ENCODE measurements around the gene ZNRF2. TPM values are rescaled to one million over a fixed set of nuclear protein-coding genes. Genes with fewer than 3 reads are reported as not detected.

Gene ZNRF2
- total RNA-seq, 4 donors from 2014 or later = 27.2 to 43.6 (median 36.5) TPM

DNA sequence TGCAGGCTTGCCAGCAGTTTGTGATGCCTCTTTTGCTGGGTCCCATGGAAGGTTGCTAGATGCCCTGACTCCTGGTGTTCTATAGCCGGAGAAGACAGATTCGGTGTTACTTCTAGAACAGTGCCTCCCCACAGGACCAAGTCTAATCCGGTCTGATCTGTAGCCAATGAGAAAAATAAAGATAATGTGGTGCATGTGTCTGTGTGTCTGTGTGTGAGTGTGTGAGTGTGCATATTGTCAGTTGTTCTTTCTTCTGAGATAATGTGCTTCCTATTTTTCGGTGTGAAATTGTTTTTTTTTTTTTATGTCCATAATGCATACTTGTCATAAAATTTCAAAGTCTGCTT lies 29.7 kb upstream of the ZNRF2 start:
- Histone ChIP-seq H3K4me1 (peaks cover 0 to 32% (median 3%) of the 10 kb centered on the region in 4 donors), H3K9me3 (no peaks in the 10 kb centered on the region), H3K4me3 (no peak overlapping the region), H3K27ac (peak overlapping the region in 2 of 4 donors; percentile 7 to 73), H3K27me3 (no peaks in the 10 kb centered on the region), H3K36me3 (no peaks in the 10 kb centered on the region)
- TF ChIP-seq, protein P1, sequence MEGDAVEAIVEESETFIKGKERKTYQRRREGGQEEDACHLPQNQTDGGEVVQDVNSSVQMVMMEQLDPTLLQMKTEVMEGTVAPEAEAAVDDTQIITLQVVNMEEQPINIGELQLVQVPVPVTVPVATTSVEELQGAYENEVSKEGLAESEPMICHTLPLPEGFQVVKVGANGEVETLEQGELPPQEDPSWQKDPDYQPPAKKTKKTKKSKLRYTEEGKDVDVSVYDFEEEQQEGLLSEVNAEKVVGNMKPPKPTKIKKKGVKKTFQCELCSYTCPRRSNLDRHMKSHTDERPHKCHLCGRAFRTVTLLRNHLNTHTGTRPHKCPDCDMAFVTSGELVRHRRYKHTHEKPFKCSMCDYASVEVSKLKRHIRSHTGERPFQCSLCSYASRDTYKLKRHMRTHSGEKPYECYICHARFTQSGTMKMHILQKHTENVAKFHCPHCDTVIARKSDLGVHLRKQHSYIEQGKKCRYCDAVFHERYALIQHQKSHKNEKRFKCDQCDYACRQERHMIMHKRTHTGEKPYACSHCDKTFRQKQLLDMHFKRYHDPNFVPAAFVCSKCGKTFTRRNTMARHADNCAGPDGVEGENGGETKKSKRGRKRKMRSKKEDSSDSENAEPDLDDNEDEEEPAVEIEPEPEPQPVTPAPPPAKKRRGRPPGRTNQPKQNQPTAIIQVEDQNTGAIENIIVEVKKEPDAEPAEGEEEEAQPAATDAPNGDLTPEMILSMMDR (IDR thresholded peaks at IDR 0.05) = no peak
- TF ChIP-seq POLR2A (IDR thresholded peaks at IDR 0.05) = no peak
- DNase-seq = no peak

DNA sequence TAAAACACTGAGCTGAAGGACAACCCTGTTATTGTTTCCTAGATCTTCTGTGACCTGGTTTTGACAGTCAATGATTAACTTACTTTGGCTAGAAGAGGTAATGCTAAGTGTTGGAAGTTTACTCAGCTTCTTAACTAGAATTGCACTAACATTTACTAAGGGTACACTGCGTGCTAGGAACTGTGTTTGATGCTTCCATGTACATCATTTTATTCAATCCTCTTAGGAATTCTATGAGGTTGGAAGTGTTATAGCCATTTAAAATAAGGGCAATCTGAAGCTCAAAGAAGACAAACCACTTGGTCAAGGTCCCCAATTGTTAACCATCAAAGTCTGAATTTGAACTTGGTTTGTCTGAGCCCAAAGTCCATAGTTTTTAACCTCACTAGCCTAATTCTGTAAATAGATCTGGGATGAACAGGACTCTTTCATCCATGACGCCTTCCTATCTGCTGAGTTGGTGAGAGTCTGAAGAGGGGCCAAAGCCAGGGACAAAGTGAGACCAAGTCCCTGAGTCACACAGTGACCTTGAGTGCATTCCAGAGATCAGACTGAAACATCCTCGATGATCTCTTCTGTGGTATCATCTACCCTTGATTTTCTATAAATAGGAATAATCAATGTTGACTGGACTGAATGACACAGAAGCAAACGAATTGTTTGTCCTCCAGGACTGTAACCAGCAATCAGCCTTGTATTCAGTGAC lies 29.2 kb upstream of the ZNRF2 start:
- Histone ChIP-seq H3K27ac (peak overlapping the region in 2 of 4 donors; percentile 25 to 69), H3K4me1 (peaks cover 0 to 32% (median 3%) of the 10 kb centered on the region in 4 donors), H3K27me3 (no peaks in the 10 kb centered on the region), H3K9me3 (no peaks in the 10 kb centered on the region), H3K4me3 (no peak overlapping the region), H3K36me3 (no peaks in the 10 kb centered on the region)
- no peak for DNase-seq
- no peak for TF ChIP-seq POLR2A (IDR thresholded peaks at IDR 0.05)
- TF ChIP-seq, protein P1 (IDR thresholded peaks at IDR 0.05) = no peak

DNA sequence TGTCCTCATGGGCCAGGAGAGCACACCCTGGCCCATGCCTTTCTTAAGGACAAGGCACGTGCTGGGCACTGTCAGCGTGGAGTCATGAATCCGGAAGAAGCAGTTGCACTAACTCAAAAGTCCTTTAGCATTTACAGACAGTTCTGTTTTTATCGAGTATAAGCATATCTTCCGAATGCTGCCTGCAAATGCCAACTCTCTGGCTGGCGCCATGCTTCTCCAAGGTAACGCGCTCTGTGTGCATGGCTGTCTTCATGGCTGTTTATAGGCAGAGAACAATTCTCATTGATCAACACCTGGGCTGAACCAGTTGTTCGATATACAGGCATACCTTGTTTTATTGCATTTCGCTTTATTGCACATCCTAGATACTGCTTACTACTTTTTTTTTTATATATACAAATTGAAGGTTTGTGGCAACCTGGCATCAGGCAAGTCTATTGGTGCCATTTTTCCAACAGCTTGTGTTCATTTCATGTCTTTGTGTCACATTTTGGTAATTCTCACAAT lies 28.0 kb upstream of the ZNRF2 start:
- peaks cover 0 to 32% (median 3%) of the 10 kb centered on the region in 4 donors for H3K4me1 ChIP-seq
- no peak for DNase-seq
- H3K27me3 ChIP-seq = no peaks in the 10 kb centered on the region
- no peaks in the 10 kb centered on the region for H3K9me3 ChIP-seq
- no peaks in the 10 kb centered on the region for H3K36me3 ChIP-seq
- H3K4me3 ChIP-seq = no peak overlapping the region
- no peak for TF ChIP-seq POLR2A (IDR thresholded peaks at IDR 0.05)
- TF ChIP-seq, protein P1 (IDR thresholded peaks at IDR 0.05) = no peak
- no peak overlapping the region for H3K27ac ChIP-seq

DNA sequence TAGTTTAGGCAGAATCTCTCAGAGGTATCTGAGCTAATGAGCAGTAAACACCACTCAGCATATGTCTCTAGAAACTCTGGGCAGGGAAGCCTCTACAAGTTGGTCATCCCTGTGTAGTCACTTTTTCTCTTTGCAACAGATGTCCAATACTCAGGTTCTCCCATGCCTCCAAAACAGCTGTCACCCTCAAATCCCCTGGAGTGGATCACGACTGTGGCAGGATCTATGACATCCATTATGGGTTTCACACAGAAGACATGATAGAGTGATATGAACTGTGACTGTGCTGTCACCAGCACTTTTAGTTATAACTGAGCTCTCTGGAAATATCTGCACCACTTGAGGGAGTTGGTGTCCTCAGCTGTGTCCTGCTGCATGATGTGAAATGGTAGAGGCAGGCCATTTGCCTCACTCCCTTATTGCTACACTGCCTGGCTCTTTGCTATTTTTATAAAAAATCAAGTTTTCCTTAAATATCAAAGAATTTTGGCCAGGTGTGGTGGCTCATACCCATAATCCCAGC lies 24.1 kb upstream of the ZNRF2 start:
- H3K27ac ChIP-seq = no peak overlapping the region
- DNase-seq = no peak
- H3K4me3 ChIP-seq = no peak overlapping the region
- TF ChIP-seq, protein P1 (IDR thresholded peaks at IDR 0.05) = no peak
- TF ChIP-seq POLR2A (IDR thresholded peaks at IDR 0.05) = no peak
- H3K4me1 ChIP-seq = peaks cover 0 to 10% (median 0%) of the 10 kb centered on the region in 4 donors
- no peaks in the 10 kb centered on the region for H3K36me3 ChIP-seq
- no peaks in the 10 kb centered on the region for H3K27me3 ChIP-seq
- H3K9me3 ChIP-seq = no peaks in the 10 kb centered on the region

DNA sequence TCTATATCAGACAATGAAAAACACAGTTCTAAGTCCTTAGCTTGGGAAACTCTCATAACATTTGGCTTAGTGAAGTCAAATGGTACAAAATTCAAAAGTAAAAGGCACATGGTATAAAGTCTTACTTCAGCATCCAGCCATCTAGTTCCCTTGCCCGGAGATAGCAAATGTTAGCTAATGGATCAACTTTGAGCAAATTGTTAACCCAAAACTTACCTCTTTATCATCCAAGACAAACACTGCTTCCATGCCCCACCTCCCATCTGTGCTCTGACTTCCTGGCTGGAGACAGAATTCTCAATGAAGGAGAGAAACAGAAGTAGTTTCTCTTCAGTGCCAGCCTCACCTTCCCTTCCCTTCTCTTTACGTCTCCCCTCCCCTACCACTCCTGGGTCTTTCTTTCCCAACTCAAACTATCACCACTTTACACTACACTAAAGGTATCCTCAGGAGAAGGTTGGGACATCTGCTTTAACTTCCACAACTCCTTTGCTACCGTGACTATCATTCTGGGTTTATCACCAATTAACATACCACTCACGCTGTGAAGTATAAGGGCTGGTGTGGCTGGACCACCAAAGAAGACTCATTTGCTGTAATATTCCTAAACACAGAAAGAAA lies 21.2 kb upstream of the ZNRF2 start:
- no peaks in the 10 kb centered on the region for H3K36me3 ChIP-seq
- DNase-seq = no peak
- H3K4me1 ChIP-seq = no peaks in the 10 kb centered on the region
- TF ChIP-seq POLR2A (IDR thresholded peaks at IDR 0.05) = no peak
- TF ChIP-seq, protein P1 (IDR thresholded peaks at IDR 0.05) = no peak
- H3K27me3 ChIP-seq = no peaks in the 10 kb centered on the region
- H3K9me3 ChIP-seq = no peaks in the 10 kb centered on the region
- no peak overlapping the region for H3K4me3 ChIP-seq
- no peak overlapping the region for H3K27ac ChIP-seq
